H9 (cell line): ENCODE measurements around the gene ZNF474. TPM values are rescaled to one million over a fixed set of nuclear protein-coding genes. Genes with fewer than 3 reads are reported as not detected.

ENCODE experiments used
- DNase-seq: peaks from one replicate; pipeline ENCODE4 v3.0.0-alpha.2; 2017
- H2AFZ ChIP-seq: one replicate; pipeline ENCODE4 v1.6.1; 2013; ENCODE audit warnings: mild to moderate bottlenecking, low read length, control low read depth, moderate library complexity
- H2AK5ac ChIP-seq: 2 replicates; pipeline ENCODE4 v1.6.1; 2013; ENCODE audit warnings: low read length, control low read depth, mixed read lengths; ENCODE audit not compliant: insufficient read length
- H2BK120ac ChIP-seq: one replicate; pipeline ENCODE4 v1.6.1; 2013; ENCODE audit warnings: low read depth, mild to moderate bottlenecking, low read length, control low read depth, inconsistent platforms; ENCODE audit not compliant: poor library complexity, severe bottlenecking
- H2BK12ac ChIP-seq: 2 replicates; pipeline ENCODE4 v1.6.1; 2013; ENCODE audit warnings: low read length, control low read depth, mixed read lengths, low read depth; ENCODE audit not compliant: insufficient read length
- H2BK15ac ChIP-seq: 2 replicates; pipeline ENCODE4 v1.6.1; 2013; ENCODE audit warnings: low read depth, low read length, control low read depth
- H2BK20ac ChIP-seq: one replicate; pipeline ENCODE4 v1.6.1; 2013; ENCODE audit warnings: low read depth, mild to moderate bottlenecking, low read length, control low read depth, inconsistent platforms; ENCODE audit not compliant: poor library complexity, severe bottlenecking
- H2BK5ac ChIP-seq: 2 replicates; pipeline ENCODE4 v1.6.1; 2013; ENCODE audit warnings: low read length, control low read depth, mixed read lengths; ENCODE audit not compliant: insufficient read length
- H3K14ac ChIP-seq: 2 replicates; pipeline ENCODE4 v1.6.1; 2013; ENCODE audit warnings: low read length, control low read depth; ENCODE audit not compliant: insufficient read depth
- H3K18ac ChIP-seq: 2 replicates; pipeline ENCODE4 v1.6.1; 2013; ENCODE audit warnings: low read depth, mild to moderate bottlenecking, mixed read lengths, low read length, control low read depth; ENCODE audit not compliant: insufficient read length
- H3K23ac ChIP-seq: 2 replicates; pipeline ENCODE4 v1.6.1; 2013; ENCODE audit warnings: low read length, control low read depth, mixed read lengths, low read depth; ENCODE audit not compliant: insufficient read length
- H3K23me2 ChIP-seq: 2 replicates; pipeline ENCODE4 v1.6.1; 2013; ENCODE audit warnings: low read depth, mild to moderate bottlenecking, mixed read lengths, low read length, control low read depth; ENCODE audit not compliant: insufficient read length, poor library complexity, severe bottlenecking
- H3K27ac ChIP-seq: 2 replicates; pipeline ENCODE4 v1.5.1; 2013; ENCODE audit warnings: low read length, control low read depth, mixed read lengths, low read depth; ENCODE audit not compliant: insufficient read length
- H3K27me3 ChIP-seq: 2 replicates; pipeline ENCODE4 v1.6.1; 2013; ENCODE audit warnings: low read length, control low read depth, inconsistent platforms; ENCODE audit not compliant: insufficient read depth
- H3K4ac ChIP-seq: 2 replicates; pipeline ENCODE4 v1.6.1; 2013; ENCODE audit warnings: low read depth, mild to moderate bottlenecking, control low read depth, inconsistent platforms, low read length, moderate library complexity
- H3K4me1 ChIP-seq: 2 replicates; pipeline ENCODE4 v1.6.1; 2013; ENCODE audit warnings: low read length, control low read depth, inconsistent platforms; ENCODE audit not compliant: insufficient read depth
- H3K4me2 ChIP-seq: 2 replicates; pipeline ENCODE4 v1.6.1; 2013; ENCODE audit warnings: low read length, control low read depth, mixed read lengths; ENCODE audit not compliant: insufficient read length, insufficient read depth
- H3K56ac ChIP-seq: 2 replicates; pipeline ENCODE4 v1.6.1; 2013; ENCODE audit warnings: low read depth, mild to moderate bottlenecking, mixed read lengths, low read length, control low read depth; ENCODE audit not compliant: insufficient read length
- H3K79me1 ChIP-seq: 2 replicates; pipeline ENCODE4 v1.6.1; 2013; ENCODE audit warnings: low read depth, mild to moderate bottlenecking, moderate library complexity, low read length, control low read depth, inconsistent platforms; ENCODE audit not compliant: insufficient read depth, poor library complexity, severe bottlenecking
- H3K79me2 ChIP-seq: 2 replicates; pipeline ENCODE4 v1.6.1; 2013; ENCODE audit warnings: low read length, control low read depth, inconsistent platforms; ENCODE audit not compliant: insufficient read depth
- H3K9ac ChIP-seq: 2 replicates; pipeline ENCODE4 v1.6.1; 2013; ENCODE audit warnings: low read length, control low read depth, mixed read lengths; ENCODE audit not compliant: insufficient read length; ENCODE audit errors: extremely low read depth
- H3K9me3 ChIP-seq: one replicate; pipeline ENCODE4 v1.6.1; 2013; ENCODE audit warnings: low read depth, low read length, inconsistent platforms; ENCODE audit not compliant: control insufficient read depth
- H3T11ph ChIP-seq: one replicate; pipeline ENCODE4 v1.6.1; 2013; ENCODE audit warnings: mild to moderate bottlenecking, low read length, control low read depth, inconsistent platforms
- H4K20me1 ChIP-seq: one replicate; pipeline ENCODE4 v1.6.1; 2013; ENCODE audit not compliant: control insufficient read depth, insufficient read length, insufficient read depth
- H4K5ac ChIP-seq: 2 replicates; pipeline ENCODE4 v1.6.1; 2013; ENCODE audit warnings: low read depth, mild to moderate bottlenecking, mixed read lengths, low read length, control low read depth; ENCODE audit not compliant: insufficient read length
- H4K8ac ChIP-seq: replicated peaks from 2 replicates; pipeline ENCODE4 v1.6.1; 2013; ENCODE audit warnings: low read length, control low read depth, mixed read lengths, low read depth; ENCODE audit not compliant: insufficient read length
- H4K91ac ChIP-seq: 2 replicates; pipeline ENCODE4 v1.6.1; 2013; ENCODE audit warnings: low read depth, mild to moderate bottlenecking, moderate library complexity, mixed read lengths, low read length, control low read depth; ENCODE audit not compliant: insufficient read length
- H3K27ac Mint-ChIP-seq, 3 experiments: 2 replicates in 2 of 3; 3 replicates in 1 of 3; pipeline ENCODE4 v1.8.0; 2020 to 2021; ENCODE audit warnings: mixed read lengths in 3 of 3, mild to moderate bottlenecking in 1 of 3, moderate library complexity in 1 of 3
- H3K27me3 Mint-ChIP-seq: 2 replicates; pipeline ENCODE4 v1.8.0; 2021; ENCODE audit warnings: low read depth, mild to moderate bottlenecking, moderate library complexity, mixed read lengths
- H3K36me3 Mint-ChIP-seq, 3 experiments: 2 replicates in 2 of 3; 3 replicates in 1 of 3; pipeline ENCODE4 v1.8.0; 2020 to 2021; ENCODE audit warnings: low read depth in 3 of 3, mixed read lengths in 3 of 3; ENCODE audit not compliant: insufficient read depth in 1 of 3
- H3K4me1 Mint-ChIP-seq, 2 experiments: 2 replicates each; pipeline ENCODE4 v1.8.0; 2020; ENCODE audit warnings: mixed read lengths in 2 of 2
- H3K4me3 Mint-ChIP-seq, 2 experiments: 2 replicates in 1 of 2; 3 replicates in 1 of 2; pipeline ENCODE4 v1.8.0; 2020 to 2021; ENCODE audit warnings: mild to moderate bottlenecking in 2 of 2, mixed read lengths in 2 of 2, moderate library complexity in 1 of 2
- H3K9me3 Mint-ChIP-seq, 2 experiments: 2 replicates in 1 of 2; 3 replicates in 1 of 2; pipeline ENCODE4 v1.8.0; 2020; ENCODE audit warnings: mild to moderate bottlenecking in 2 of 2, mixed read lengths in 2 of 2, moderate library complexity in 1 of 2
- CTCF ChIP-seq: fragments of 200-600 bp; sonication (generic); conservative IDR thresholded peaks from 3 replicates; pipeline ENCODE4 v1.8.0; 2021; ENCODE audit warnings: antibody characterized with exemption, mild to moderate bottlenecking
- WGBS: extraction: QIAGEN DNeasy Blood & Tissue Kit; methylation state at CpG from one replicate; pipeline ENCODE4 v1.1.7; 2013; ENCODE audit warnings: missing lambda C conversion rate, low lambda C conversion rate, mixed read lengths; ENCODE audit not compliant: insufficient read length; ENCODE audit errors: extremely low coverage; 5-methylcytosine and 5-hydroxymethylcytosine counted together
- total RNA-seq: library from RNA; stranded (reverse); gene quantifications from 2 replicates; pipeline ENCODE4 v1.2.1, GENCODE V29; 2021

Gene ZNF474
- total RNA-seq, 1 experiment from 2014 or later, result not detected

- Histone ChIP-seq H4K5ac (no peak overlapping the region), H3K4me2 (no peak overlapping the region), H3K79me1 (no peaks in the 10 kb centered on the region), H3K14ac (no peak overlapping the region), H3K18ac (no peak overlapping the region), H4K20me1 (no peaks in the 10 kb centered on the region), H3K56ac (no peak overlapping the region), H3K23ac (no peak overlapping the region), H3K9me3 (no peaks in the 10 kb centered on the region), H3K79me2 (no peaks in the 10 kb centered on the region), H3K27ac (no peak overlapping the region), H3K4ac (no peak overlapping the region), H3K23me2 (no peaks in the 10 kb centered on the region), H3K27me3 (no peaks in the 10 kb centered on the region), H2AK5ac (no peak overlapping the region), H3K9ac (no peak overlapping the region), H2BK15ac (no peak overlapping the region), H2BK5ac (no peak overlapping the region), H3K4me1 (no peaks in the 10 kb centered on the region), H3T11ph (no peak overlapping the region), H2AFZ (no peak overlapping the region), H4K91ac (no peak overlapping the region), H2BK20ac (no peak overlapping the region), H2BK120ac (no peak overlapping the region), H2BK12ac (no peak overlapping the region), H4K8ac (no peak overlapping the region)
- Mint-ChIP-seq H3K4me3 (no peak overlapping the region), H3K27ac (no peak overlapping the region), H3K27me3 (no peaks in the 10 kb centered on the region; the same call in 1 of the 2 replicates), H3K36me3 (no peaks in the 10 kb centered on the region; a peak in 1 of 7 replicates), H3K4me1 (no peaks in the 10 kb centered on the region), H3K9me3 (no peaks in the 10 kb centered on the region)
- no peak for TF ChIP-seq CTCF
- no peak for DNase-seq
- no CpG with 5 or more reads among the region's 3 CpGs for WGBS
These were observed 26.2 kb downstream of the ZNF474 start for GRCh38 chr5:122155546-122155945.
